SU-DHL-6 (cell line): Measurements from ENCODE around the gene NPNT.
"Not testable (repeated sequence)": the region's sequence is repeated elsewhere in the genome, so short reads cannot be mapped to it uniquely, and the experiment has no call there.

Source experiments
- EZH2phosphoT487 ChIP-seq: fragments of 200-600 bp; sonication (generic), shearing (Covaris generic); conservative IDR thresholded peaks from 2 replicates; pipeline ENCODE4 v1.6.1; 2018; ENCODE audit warnings: mild to moderate bottlenecking, antibody characterized with exemption, low read length, moderate library complexity, mixed read lengths
- TF ChIP-seq, protein P1 (sequence below): fragments of 200-600 bp; sonication (generic); IDR thresholded peaks from one replicate; pipeline ENCODE4 v1.5.1; 2017; ENCODE audit warnings: antibody characterized with exemption, mild to moderate bottlenecking, low read length, moderate library complexity; ENCODE audit not compliant: insufficient read depth, poor library complexity, severe bottlenecking

DNA sequence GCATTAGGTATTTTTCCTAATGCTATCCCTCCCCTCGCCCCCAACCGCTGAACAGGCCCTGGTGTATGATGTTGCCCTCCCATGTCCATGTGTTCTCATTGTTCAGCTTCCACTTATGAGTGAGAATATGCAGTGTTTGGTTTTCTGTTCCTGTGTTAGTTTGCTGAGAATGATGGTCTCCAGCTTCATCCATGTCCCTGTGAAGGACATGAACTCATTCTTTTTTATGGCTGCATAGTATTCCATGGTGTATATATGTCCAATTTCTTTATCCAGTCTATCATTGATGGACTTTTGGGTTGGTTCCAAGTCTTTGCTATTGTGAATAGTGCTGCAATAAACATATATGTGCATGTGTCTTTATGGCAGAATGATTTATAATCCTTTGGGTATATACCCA is 43.0 kb upstream of the NPNT start:
- TF ChIP-seq, protein P1, sequence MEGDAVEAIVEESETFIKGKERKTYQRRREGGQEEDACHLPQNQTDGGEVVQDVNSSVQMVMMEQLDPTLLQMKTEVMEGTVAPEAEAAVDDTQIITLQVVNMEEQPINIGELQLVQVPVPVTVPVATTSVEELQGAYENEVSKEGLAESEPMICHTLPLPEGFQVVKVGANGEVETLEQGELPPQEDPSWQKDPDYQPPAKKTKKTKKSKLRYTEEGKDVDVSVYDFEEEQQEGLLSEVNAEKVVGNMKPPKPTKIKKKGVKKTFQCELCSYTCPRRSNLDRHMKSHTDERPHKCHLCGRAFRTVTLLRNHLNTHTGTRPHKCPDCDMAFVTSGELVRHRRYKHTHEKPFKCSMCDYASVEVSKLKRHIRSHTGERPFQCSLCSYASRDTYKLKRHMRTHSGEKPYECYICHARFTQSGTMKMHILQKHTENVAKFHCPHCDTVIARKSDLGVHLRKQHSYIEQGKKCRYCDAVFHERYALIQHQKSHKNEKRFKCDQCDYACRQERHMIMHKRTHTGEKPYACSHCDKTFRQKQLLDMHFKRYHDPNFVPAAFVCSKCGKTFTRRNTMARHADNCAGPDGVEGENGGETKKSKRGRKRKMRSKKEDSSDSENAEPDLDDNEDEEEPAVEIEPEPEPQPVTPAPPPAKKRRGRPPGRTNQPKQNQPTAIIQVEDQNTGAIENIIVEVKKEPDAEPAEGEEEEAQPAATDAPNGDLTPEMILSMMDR: not testable (repeated sequence)
- TF ChIP-seq EZH2phosphoT487: not testable (repeated sequence)
